ENCODE results near the gene SON.

DNA sequence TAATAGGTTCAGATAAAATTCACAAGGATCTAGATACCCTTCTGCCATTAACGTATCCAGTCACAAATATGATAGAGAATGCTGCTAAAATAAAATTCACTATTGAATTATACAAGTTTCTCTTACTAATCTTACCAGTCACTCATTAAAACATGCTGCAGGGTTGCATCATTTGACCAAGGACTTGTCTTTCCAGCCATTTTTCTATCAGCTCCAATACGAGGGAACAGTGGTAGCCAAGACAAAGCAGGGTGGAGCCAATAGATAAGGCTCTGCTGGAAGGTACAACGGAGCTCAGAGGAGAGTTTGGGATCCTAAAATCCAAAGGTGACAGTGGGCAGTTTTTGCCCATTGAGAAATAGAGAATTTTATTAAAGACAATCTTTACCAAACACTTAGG lies 41.6 kb downstream of the SON start:
- TF ChIP-seq POLR2AphosphoS5 (IDR thresholded peaks at IDR 0.05) (no peak), POLR2A (IDR thresholded peaks at IDR 0.05) (no peak)
- TF ChIP-seq, protein P1, sequence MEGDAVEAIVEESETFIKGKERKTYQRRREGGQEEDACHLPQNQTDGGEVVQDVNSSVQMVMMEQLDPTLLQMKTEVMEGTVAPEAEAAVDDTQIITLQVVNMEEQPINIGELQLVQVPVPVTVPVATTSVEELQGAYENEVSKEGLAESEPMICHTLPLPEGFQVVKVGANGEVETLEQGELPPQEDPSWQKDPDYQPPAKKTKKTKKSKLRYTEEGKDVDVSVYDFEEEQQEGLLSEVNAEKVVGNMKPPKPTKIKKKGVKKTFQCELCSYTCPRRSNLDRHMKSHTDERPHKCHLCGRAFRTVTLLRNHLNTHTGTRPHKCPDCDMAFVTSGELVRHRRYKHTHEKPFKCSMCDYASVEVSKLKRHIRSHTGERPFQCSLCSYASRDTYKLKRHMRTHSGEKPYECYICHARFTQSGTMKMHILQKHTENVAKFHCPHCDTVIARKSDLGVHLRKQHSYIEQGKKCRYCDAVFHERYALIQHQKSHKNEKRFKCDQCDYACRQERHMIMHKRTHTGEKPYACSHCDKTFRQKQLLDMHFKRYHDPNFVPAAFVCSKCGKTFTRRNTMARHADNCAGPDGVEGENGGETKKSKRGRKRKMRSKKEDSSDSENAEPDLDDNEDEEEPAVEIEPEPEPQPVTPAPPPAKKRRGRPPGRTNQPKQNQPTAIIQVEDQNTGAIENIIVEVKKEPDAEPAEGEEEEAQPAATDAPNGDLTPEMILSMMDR (IDR thresholded peaks at IDR 0.05 in 8 of 11, conservative IDR thresholded peaks at IDR 0.05 in 3 of 11), result no peak
